ENCODE data around the gene CRYBB2.

DNA sequence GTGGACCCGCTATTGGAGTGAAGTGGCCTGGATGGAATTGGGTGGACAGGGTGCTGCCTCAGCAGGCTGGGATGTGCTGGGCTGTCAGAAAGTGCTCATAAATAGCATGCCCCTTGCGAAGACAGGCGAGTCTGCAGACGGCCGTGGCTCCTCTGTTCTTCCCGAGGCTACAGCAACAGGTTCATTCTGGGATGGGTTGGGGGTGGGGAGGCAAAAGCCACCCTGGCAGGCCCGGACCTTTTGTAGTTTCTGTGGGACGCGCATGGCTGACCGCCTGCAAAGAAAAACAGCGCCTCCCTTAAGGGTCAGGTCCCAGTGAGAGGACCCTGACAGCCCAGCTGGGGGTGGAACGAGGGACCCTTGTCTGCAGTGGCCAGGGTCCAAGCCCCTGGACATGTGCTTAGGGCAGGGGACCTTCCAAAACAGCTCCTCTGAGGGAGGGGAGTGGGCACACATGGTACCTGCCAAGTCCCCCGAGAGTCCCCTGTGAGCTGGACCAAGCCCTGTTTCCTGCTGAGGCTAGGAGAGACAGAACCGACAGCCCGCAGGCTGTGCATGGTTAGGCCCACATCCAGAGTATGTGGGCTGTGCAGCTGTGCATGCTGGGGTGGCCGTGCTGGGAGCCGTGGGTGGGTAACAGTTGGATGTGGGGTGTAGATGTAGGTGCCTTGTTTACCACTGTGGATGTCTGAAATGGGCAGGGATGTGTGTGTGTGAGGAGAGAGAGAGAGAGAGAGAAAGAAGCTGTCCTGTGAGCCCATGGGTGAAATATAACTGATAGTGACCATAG, 19.5 kb upstream of the CRYBB2 start, which contains the start of gene CRYBB3:
- no peak for TF ChIP-seq EZH2phosphoT487 (IDR thresholded peaks at IDR 0.05; ENCODE audit: borderline replicate concordance, low read length)
- TF ChIP-seq, protein P1, sequence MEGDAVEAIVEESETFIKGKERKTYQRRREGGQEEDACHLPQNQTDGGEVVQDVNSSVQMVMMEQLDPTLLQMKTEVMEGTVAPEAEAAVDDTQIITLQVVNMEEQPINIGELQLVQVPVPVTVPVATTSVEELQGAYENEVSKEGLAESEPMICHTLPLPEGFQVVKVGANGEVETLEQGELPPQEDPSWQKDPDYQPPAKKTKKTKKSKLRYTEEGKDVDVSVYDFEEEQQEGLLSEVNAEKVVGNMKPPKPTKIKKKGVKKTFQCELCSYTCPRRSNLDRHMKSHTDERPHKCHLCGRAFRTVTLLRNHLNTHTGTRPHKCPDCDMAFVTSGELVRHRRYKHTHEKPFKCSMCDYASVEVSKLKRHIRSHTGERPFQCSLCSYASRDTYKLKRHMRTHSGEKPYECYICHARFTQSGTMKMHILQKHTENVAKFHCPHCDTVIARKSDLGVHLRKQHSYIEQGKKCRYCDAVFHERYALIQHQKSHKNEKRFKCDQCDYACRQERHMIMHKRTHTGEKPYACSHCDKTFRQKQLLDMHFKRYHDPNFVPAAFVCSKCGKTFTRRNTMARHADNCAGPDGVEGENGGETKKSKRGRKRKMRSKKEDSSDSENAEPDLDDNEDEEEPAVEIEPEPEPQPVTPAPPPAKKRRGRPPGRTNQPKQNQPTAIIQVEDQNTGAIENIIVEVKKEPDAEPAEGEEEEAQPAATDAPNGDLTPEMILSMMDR (IDR thresholded peaks at IDR 0.05; ENCODE audit: low read depth, low read length, poor library complexity, severe bottlenecking), result no peak
